HG03457 (cell line): Measurements from ENCODE around the gene DPP7.

Experiments used
- ATAC-seq: cut with Tn5 transposase; IDR thresholded peaks from one replicate; pipeline ENCODE4 v1.9.1; 2021; ENCODE audit warnings: moderate number of reproducible peaks; ENCODE audit not compliant: unreplicated experiment

DPP7 gene

DNA sequence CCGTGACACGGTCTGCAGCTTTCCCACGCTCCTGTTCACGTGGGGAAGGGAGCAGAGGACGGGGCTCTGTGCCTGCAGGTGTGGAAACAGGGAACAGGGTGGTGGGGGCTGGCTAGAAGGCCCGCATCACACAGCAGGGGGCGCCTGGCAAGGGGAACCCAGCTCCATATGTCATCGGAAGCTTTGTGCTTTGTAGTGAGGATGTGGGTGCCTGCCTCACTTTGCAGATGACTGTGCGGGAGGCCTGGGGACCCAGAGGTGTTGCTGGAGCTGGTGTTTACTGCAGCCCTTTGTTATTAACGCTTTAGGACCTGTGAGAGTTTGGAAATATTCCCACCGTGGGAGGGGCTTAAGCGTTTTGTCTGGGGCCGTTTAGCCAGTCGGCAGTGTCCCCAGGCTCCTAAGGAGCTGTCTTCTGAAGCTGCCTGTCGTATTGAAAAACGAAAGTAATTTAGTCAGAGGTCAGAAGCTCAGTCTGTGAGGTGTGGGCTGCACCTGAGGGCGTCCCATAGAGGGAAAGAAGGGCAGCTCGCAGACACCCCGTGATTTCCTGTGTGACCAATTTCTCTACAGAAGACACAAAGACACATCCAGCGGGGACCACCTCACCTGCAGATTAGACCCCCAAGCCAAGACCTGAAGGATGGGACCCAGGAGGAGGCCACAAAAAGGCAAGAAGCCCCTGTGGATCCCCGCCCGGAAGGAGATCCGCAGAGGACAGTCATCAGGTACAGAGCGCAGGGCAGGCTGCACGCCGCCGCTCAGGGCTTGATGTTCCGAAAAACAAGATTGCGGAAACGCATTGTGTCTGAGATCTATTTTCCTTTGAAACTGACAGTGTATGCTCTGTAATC lies 18.6 kb downstream of the DPP7 start:
- ATAC-seq: peak; percentile 46

DNA sequence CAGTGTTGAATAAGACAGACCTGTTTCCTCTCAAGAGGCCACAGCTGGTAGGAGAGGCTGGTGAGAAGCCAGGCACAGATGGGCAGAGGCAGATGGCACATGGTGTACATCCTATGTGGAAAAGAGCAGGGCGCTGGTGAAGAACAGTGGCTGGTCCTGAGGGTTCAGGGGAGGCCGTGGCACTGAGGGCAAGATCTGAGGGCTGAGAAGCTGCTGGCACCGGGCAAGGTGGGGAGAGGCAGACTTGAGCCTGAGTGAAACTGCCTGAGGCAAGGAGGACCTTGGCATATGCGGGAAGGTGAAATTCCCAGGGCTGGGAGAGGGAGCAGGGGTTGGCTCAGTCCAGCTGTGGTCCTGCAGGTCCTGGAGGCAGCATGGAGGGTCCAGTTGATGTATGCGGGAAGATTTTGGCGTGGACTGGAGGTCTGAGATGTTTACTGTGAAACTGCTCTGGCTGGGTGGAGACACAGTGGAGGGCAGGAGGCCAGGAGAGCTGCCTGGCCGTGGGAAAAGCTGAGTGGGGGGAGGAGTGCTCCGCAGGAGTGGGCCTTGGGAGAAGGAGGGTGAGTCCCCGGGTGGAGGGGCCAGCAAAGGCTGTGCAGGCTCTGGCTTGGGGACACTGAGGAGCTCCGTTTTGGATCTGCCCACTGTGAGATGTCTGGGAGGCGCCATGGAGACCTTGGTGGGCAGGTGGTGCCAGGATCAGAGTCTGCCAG lies 25.1 kb downstream of the DPP7 start:
- ATAC-seq: no peak

DNA sequence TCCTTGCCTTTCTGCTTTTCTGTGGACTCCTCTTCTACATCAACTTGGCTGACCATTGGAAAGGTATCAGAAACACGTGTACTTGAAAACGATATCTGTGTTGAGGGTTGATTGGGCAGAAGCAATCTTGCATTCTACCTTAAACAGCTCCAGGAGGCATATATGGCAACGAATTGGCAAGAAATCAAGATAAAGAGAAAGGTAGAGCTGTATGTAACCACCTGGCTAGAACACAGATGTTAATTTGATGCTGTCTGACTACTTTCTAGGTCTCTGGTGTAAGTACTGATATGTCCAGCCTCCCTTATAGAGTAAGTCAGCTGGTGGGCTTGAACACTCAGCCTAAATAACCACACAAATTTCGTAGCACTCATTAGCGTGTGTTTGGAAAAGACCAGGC lies 26.4 kb downstream of the DPP7 start:
- no peak for ATAC-seq

DNA sequence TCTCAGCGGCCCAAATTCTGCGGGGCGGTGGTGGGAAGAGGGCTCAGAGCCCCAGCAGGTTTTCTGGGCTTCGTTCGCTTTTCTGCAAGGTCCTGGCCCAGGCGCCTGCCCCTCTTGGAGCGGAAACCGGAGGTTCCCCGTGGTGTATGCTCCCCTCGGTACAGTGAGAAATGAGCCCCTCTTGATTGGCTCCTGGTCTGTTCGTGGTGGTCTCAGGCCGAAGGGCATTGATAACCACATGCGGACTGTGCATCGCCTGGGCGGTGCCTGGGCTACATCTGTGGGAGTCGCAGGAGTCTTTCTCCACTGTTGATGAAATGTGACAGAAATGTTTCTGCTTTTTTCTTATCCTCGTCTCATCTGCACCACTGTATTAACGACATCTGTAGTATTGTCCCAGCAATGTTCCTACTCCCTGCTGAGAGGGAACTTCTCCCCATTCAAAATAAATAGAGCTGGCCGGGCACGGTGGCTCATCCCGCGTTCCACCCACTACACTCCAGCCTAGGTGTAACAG lies 27.1 kb downstream of the DPP7 start:
- ATAC-seq: no peak

DNA sequence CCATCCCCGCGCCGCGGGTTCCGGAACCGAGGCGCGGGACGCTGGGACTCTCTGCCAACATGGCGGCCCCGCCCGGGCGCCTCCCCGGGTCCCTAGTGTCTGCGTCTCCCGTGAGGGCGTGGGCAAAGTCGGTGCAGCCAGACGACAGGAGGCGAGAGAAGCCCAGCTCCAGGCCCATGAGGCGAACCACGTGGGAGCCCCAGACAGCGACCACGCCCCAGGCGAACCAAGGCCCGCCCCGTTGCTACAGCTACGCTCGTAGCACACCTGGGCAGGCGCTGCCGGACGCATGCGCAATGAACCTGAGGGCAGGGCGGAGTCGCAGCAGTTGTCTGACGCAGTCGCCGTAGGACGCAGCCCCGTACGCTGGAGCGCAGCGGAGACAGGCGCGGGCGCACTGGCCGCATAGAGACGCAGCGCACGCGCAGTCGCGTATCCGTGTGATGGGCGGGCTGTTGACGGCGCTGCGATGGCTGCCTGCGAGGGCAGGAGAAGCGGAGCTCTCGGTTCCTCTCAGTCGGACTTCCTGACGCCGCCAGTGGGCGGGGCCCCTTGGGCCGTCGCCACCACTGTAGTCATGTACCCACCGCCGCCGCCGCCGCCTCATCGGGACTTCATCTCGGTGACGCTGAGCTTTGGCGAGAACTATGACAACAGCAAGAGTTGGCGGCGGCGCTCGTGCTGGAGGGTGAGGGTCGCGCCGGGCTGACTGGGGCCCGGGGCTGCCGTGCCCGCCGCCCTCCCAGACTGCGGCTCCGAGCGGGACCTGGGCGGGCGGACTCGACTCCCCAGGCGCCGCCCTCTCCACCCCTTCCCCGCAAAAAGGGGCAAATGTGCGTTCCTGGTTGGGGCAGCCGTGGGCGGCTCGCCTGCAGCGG lies 27.8 kb downstream of the DPP7 start, which contains the start of gene MAN1B1:
Gene MAN1B1 (plus strand): TSS at position 455 of the 878 bp plus-strand sequence. CDS start 15 bp downstream, at position 470.
- ATAC-seq: peak; percentile 66

DNA sequence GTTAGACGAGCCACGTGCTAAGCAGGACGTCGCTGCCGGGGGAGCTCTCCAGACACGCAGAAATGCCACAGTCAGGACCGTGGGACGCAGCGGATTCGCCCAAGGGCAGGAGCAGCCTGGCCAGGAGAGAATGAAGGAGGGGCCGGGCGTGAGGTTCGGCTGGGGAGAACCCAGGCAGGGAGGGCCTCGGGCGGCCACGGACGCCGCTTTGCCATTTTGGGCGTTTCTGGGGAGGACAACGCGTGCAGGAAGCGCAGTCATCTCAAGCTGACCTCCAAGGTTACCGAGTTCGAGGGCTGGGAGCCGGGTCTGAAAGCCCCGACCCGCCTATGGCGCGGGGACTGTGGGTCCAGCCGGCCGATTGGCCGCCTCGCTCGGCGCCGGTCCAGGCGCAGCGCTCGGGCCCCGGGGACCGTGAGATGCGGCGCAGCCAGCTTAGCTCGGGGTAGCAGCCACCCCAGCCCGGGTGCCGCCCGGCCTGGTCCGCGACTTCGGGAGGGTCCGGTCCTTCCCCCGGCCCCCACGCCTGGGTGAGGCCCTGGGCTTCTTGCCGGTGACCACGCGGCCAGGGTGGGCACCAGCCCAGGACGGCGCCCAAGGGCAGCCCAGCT lies 28.5 kb downstream of the DPP7 start:
- no peak for ATAC-seq

DNA sequence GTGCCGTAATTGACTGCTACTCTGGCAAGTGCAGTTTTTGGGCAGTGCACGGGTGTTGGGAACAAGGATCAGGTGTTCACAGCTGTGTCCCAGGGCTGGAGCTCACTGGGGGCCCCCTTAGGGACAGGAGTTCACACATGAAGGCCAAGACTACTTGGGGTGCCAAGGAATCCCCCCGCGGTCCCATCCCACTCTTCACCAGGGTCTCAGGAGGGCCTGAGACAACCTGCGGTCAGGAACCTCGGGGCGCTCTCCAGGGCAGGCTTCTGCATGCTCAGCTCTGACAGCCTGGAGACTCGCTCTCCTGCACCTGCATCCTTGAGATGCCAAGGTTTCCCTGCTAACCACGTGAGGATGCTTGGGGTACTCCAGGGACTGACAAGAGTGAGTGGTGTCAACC lies 30.0 kb downstream of the DPP7 start:
- no peak for ATAC-seq

DNA sequence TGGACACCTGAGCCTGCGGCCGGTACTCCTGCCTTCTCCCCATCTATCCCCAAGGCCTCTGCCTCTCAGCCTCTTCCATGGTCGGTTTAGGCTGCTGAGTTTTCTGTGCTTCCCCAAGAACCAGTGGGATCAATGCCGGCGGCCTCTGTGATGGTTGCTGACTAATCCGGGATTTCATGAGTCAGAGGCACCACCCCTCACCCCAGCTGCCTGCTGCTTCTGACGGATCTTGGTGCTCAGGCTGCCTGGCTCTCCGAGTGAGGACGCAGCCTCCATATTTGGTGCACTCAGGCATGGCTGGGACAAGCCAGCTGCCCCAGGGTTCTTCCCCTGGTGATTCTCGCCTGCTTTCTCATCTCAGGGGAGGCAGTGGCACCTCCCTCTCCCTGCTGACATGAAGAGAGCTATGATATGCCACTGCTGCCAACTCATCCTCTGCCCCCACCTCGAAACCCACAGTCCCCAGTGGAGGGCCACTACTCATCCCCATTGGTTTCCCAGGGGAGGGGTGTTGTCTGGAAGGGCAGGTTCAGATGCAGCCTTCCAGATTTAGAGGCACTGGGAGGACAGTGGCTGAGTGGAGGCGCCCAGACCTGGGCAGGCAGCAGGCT lies 31.0 kb downstream of the DPP7 start:
- no peak for ATAC-seq

DNA sequence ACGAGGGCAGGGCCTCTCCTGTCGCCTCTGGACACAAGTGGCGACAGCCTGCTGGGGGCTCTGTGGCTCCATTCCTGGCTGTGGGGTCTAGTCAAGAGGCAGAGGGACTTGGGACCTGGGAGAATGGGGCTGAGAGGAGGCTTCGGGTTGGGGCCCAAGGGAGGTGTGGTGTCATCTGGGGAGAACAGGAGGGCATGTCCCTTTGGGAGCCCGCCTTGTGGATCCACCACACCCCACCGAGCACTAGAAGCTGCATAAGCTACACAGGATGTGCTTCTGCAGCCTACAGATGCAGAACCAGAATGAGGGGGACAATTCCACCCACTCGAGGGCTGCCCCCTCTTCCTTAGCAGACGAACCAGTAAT lies 31.6 kb downstream of the DPP7 start:
- ATAC-seq: no peak

DNA sequence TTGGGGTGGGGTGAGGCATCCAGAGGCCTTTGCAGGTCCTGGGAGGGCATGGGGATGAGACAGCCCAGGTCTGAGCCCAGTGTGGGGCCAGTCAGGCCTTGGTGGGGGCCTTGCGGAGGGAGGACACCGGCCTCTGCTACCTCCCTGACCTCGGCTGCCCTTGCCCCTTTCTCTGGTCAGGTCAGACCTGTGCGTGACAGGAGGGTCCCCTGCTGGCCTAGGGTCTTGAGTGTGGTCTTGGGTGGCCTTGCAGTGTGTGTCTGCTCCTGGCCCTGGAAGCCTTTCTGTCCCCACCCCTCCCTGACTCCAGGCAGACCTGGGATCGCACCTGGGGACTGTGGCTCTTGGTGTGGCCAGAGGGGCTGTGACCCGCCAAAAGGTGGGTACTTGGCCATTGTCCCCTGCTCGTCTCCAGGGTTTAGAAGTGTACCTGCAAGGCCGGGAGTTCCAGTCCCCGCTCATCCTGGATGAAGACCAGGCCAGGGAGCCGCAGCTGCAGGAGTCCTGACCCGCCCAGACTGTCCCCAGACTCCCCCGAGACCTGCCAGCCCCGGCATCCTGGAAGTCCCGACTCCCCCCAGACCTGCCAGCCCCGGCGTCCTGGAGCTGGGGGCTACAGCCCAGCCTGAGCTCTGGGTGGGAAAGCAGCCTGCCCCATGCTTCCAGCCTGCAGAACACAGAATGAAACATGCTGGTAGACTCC lies 32.2 kb downstream of the DPP7 start:
- ATAC-seq: no peak

DNA sequence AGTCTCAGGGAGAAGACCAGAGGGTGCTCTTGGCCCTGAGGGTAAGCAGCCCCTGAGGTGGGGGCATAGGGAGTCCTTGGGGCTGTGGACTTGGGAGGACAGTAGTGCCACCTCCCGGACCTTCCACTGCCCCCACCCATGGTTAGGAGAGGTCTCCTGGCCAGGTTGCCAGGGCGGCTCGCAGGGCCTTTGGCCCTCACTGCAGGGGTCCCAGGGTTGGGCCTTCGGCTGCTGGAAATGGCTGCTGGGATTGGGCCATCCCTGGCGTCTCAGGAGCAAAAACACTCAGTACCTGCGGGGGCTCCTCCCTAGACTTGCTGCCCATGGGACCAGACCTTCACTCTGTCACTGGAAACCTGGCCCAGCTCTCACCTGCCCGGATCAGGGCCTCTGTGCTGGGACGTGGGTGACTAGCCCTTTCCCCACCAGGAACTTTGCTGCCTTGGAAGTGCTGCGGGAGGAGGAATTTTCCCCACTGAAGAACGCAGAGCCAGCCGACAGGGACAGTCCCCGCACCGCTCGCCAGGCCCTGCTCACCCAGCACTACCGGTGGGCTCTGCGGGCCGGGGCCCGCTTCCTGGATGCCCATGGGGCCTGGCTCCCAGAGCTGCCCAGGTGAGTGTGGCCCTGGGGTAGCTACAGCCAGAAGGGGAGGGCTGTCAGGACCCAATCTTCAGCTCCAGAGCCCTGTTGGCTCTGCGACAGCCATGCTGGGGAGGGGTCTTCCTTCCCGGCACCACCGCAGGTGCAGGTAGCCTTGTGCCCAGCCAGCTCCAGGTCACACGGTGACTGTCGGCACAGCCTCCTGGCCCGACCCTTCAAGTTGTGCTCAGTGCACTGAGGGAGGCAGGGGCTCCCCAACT lies 34.0 kb downstream of the DPP7 start:
- no peak for ATAC-seq

DNA sequence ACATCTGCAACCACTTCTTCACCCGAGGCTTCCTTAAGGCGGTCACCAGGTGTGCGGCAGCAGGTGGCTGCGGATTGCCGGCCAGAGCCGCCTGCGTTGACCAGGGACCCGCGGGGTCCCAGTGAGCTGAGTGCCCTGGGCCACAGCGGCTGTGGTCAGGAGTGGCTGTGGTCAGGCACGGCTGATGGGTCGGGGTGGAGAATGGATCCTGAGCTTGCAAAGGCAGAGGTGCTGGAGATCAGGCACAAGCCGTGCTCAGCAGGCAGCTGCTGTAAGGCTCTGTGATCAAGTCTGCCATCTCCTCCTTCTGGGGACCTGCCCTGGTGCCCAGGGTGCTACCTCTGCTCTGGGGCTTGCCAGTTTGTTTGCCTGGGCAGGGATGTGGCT lies 35.1 kb downstream of the DPP7 start:
- no peak for ATAC-seq

DNA sequence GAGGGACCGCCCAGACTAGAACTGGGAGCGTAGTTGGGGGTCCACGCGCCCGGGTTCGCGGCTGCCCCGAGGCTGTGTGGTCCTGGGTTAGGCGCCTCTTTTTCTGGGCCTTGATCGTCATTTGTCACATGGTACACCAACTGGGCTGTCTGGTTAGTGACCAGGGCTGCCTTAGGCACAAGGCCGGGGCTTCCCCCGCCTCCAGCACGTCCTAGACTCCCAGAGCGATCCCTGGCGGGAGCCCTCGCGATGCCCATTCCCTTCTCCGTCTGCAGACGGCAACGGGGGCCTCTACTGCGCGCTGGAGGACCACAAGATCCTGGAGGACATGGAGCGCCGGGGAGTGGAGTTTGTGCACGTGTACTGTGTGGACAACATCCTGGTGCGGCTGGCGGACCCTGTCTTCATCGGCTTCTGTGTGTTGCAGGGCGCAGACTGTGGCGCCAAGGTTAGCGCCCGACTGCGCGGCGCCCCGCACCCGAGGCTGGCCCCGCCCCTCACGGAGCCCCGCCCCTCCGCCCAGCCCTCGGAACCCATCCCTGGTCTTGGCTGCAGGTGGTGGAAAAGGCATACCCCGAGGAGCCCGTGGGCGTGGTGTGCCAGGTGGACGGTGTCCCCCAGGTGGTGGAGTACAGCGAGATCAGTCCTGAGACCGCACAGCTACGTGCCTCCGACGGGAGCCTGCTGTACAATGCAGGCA lies 35.7 kb downstream of the DPP7 start:
- no peak for ATAC-seq

DNA sequence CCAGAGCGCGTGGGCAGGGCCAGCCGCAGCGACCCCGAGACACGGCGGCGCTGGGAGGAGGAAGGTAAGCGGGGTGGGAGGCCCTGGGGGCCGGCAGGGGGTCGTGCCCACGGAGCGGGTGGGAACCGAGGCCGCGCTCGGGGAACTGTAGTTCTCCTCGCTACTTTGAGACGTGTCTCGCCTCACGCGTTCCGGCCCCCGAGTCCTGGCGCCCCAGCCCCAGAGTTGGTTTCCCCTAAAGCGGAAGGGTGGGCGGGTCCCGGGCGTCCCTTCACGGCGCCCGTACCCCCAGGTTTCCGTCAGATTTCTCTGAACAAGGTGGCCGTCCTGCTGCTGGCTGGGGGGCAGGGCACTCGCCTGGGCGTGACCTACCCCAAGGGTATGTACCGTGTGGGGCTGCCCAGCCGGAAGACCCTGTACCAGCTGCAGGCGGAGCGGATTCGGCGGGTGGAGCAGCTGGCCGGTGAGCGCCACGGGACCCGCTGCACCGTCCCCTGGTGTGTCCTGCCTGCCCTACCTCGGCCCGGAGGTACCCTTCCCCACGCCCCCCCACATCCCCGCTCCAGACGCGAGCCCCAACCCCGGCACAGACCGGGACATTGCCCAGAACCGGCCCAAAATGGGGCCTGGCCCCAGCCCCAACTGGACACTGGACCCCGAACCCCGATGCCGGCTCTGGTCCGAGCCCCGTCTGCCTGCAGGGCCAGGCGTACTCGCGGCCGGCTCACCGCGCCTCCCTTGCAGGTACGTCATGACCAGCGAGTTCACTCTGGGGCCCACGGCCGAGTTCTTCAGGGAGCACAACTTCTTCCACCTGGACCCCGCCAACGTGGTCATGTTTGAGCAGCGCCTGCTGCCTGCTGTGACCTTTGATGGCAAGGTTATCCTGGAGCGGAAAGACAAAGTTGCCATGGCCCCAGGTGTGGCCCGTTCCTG lies 36.5 kb downstream of the DPP7 start:
- ATAC-seq: no peak

DNA sequence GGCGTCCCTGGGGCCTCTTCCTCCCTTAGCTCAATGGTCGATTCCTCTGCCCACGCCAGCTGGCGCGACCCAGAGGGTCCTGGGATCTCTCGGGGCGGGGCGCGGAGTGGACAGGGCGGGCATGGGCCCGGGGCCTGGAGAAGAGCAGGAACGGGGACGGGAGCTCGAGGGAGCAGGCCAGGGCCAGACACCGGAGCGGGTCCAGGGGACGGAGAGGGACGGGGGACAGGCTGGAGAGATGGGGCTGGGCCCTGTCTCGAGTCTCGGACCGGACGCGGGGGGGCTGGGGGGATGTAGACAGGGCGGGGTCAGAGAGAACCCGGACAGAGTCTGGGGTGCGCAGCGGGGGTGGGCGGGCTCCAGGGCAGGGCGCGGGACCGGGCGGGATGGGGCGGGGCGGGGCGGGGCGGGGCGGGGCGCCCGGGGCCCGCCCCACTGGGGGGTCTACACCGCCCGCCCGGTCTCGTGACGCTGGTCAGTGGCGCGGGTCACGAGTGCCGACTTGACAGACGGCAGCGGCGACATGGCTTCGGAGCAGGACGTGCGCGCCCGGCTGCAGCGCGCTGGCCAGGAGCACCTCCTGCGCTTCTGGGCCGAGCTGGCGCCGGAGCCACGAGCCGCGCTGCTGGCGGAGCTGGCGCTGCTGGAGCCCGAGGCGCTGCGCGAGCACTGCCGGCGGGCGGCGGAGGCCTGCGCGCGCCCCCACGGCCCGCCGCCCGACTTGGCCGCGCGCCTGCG lies 37.4 kb downstream of the DPP7 start, which contains the start of gene UAP1L1:
Gene UAP1L1 (plus strand): TSS at position 508 of the 738 bp plus-strand sequence. CDS start 16 bp downstream, at position 524.
- ATAC-seq: no peak

DNA sequence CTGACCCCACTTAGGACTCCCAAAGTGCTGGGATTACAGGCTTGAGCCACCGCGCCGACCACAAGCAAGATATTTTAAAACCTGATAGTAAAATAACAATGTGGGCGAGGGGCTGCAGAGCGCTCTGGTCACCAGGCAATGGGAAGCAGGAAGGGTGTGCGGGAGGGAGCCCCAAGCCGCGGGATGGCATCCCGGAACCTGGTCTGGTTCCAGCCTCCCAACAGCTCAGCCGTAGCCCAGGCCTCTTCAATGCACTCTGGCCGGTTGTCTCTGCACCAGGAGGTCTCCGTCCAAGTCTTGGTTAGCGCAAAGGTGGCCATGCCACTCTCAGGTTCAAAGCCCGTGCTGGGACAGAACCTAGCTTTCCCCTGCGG lies 37.9 kb downstream of the DPP7 start:
- ATAC-seq: no peak
